Measurements from ENCODE around the gene DIS3L2. TPM values are rescaled to one million over a fixed set of nuclear protein-coding genes. Genes with fewer than 3 reads are reported as not detected.

DIS3L2 gene
- total RNA-seq, 1 experiment from 2014 or later = 22.7 TPM

GRCh38 chr2:232268636-232269165, 307.2 kb downstream of the DIS3L2 start:
- no peak for DNase-seq
- no peaks in the 10 kb centered on the region; the same call in 1 of the 2 replicates for H3K36me3 ChIP-seq (replicated peaks; ENCODE audit: control insufficient read depth, insufficient read depth, low read length)
- no peak overlapping the region for H3K4me3 ChIP-seq (ENCODE audit: insufficient read depth, low read depth, low read length)

GRCh38 chr2:232269867-232270266, 308.4 kb downstream of the DIS3L2 start:
- no peak overlapping the region for H3K4me3 ChIP-seq (ENCODE audit: insufficient read depth, low read depth, low read length)
- H3K36me3 ChIP-seq (replicated peaks; ENCODE audit: control insufficient read depth, insufficient read depth, low read length) = no peaks in the 10 kb centered on the region; the same call in 1 of the 2 replicates
- DNase-seq = peak; percentile 47
- H3K27me3 ChIP-seq (ENCODE audit: control insufficient read depth, insufficient read depth, low read length) = no peaks in the 10 kb centered on the region

More at GRCh38 chr2:232268636-232269165, 307.2 kb downstream of the DIS3L2 start:
- no peaks in the 10 kb centered on the region for H3K27me3 ChIP-seq (ENCODE audit: control insufficient read depth, insufficient read depth, low read length)

- no peak overlapping the region for H3K4me3 ChIP-seq (ENCODE audit: insufficient read depth, low read depth, low read length)
- no peak for DNase-seq
Measured at GRCh38 chr2:232273903-232274643, 312.6 kb downstream of the DIS3L2 start.

GRCh38 chr2:232275670-232276069, 314.2 kb downstream of the DIS3L2 start:
- no peak overlapping the region for H3K4me3 ChIP-seq (ENCODE audit: insufficient read depth, low read depth, low read length)
- DNase-seq = no peak
- no peaks in the 10 kb centered on the region for H3K36me3 ChIP-seq (replicated peaks; ENCODE audit: control insufficient read depth, insufficient read depth, low read length)
- H3K27me3 ChIP-seq (ENCODE audit: control insufficient read depth, insufficient read depth, low read length) = no peaks in the 10 kb centered on the region

More at GRCh38 chr2:232273903-232274643, 312.6 kb downstream of the DIS3L2 start:
- Histone ChIP-seq H3K27me3 (ENCODE audit: control insufficient read depth, insufficient read depth, low read length) (no peaks in the 10 kb centered on the region), H3K36me3 (replicated peaks; ENCODE audit: control insufficient read depth, insufficient read depth, low read length) (no peaks in the 10 kb centered on the region)

GRCh38 chr2:232276084-232276732, 314.7 kb downstream of the DIS3L2 start:
- DNase-seq = no peak
- H3K4me3 ChIP-seq (ENCODE audit: insufficient read depth, low read depth, low read length) = no peak overlapping the region
- H3K27me3 ChIP-seq (ENCODE audit: control insufficient read depth, insufficient read depth, low read length) = no peaks in the 10 kb centered on the region
- no peaks in the 10 kb centered on the region for H3K36me3 ChIP-seq (replicated peaks; ENCODE audit: control insufficient read depth, insufficient read depth, low read length)

- DNase-seq = peak; percentile 60
- no peaks in the 10 kb centered on the region for H3K36me3 ChIP-seq (replicated peaks; ENCODE audit: control insufficient read depth, insufficient read depth, low read length)
- no peak overlapping the region for H3K4me3 ChIP-seq (ENCODE audit: insufficient read depth, low read depth, low read length)
- H3K27me3 ChIP-seq (ENCODE audit: control insufficient read depth, insufficient read depth, low read length) = no peaks in the 10 kb centered on the region
Measured at GRCh38 chr2:232276733-232277313, 315.3 kb downstream of the DIS3L2 start.

GRCh38 chr2:232278534-232278933, 317.0 kb downstream of the DIS3L2 start:
- no peaks in the 10 kb centered on the region for H3K27me3 ChIP-seq (ENCODE audit: control insufficient read depth, insufficient read depth, low read length)

GRCh38 chr2:232280341-232280740, 318.8 kb downstream of the DIS3L2 start:
- no peaks in the 10 kb centered on the region for H3K27me3 ChIP-seq (ENCODE audit: control insufficient read depth, insufficient read depth, low read length)
- DNase-seq = no peak
- H3K4me3 ChIP-seq (ENCODE audit: insufficient read depth, low read depth, low read length) = no peak overlapping the region
- no peaks in the 10 kb centered on the region for H3K36me3 ChIP-seq (replicated peaks; ENCODE audit: control insufficient read depth, insufficient read depth, low read length)

More at GRCh38 chr2:232278534-232278933, 317.0 kb downstream of the DIS3L2 start:
- Histone ChIP-seq H3K4me3 (ENCODE audit: insufficient read depth, low read depth, low read length) (no peak overlapping the region), H3K36me3 (replicated peaks; ENCODE audit: control insufficient read depth, insufficient read depth, low read length) (no peaks in the 10 kb centered on the region)
- DNase-seq = no peak

- DNase-seq = no peak
- no peak overlapping the region for H3K4me3 ChIP-seq (ENCODE audit: insufficient read depth, low read depth, low read length)
- no peaks in the 10 kb centered on the region for H3K36me3 ChIP-seq (replicated peaks; ENCODE audit: control insufficient read depth, insufficient read depth, low read length)
- H3K27me3 ChIP-seq (ENCODE audit: control insufficient read depth, insufficient read depth, low read length) = no peaks in the 10 kb centered on the region
Measured at GRCh38 chr2:232281858-232282507, 320.5 kb downstream of the DIS3L2 start.

- H3K36me3 ChIP-seq (replicated peaks; ENCODE audit: control insufficient read depth, insufficient read depth, low read length) = no peaks in the 10 kb centered on the region
- no peak overlapping the region for H3K4me3 ChIP-seq (ENCODE audit: insufficient read depth, low read depth, low read length)
- no peak for DNase-seq
- H3K27me3 ChIP-seq (ENCODE audit: control insufficient read depth, insufficient read depth, low read length) = no peaks in the 10 kb centered on the region
Measured at GRCh38 chr2:232282508-232283055, 321.1 kb downstream of the DIS3L2 start.

GRCh38 chr2:232286001-232286868, 324.7 kb downstream of the DIS3L2 start:
- Histone ChIP-seq H3K36me3 (replicated peaks; ENCODE audit: control insufficient read depth, insufficient read depth, low read length) (no peaks in the 10 kb centered on the region), H3K27me3 (ENCODE audit: control insufficient read depth, insufficient read depth, low read length) (no peaks in the 10 kb centered on the region), H3K4me3 (ENCODE audit: insufficient read depth, low read depth, low read length) (no peak overlapping the region)
- DNase-seq = no peak

GRCh38 chr2:232287316-232287715, 325.8 kb downstream of the DIS3L2 start:
- H3K36me3 ChIP-seq (replicated peaks; ENCODE audit: control insufficient read depth, insufficient read depth, low read length) = no peaks in the 10 kb centered on the region
- H3K27me3 ChIP-seq (ENCODE audit: control insufficient read depth, insufficient read depth, low read length) = no peaks in the 10 kb centered on the region
- DNase-seq = no peak
- no peak overlapping the region for H3K4me3 ChIP-seq (ENCODE audit: insufficient read depth, low read depth, low read length)

GRCh38 chr2:232288489-232289030, 327.0 kb downstream of the DIS3L2 start:
- Histone ChIP-seq H3K27me3 (ENCODE audit: control insufficient read depth, insufficient read depth, low read length) (no peaks in the 10 kb centered on the region), H3K36me3 (replicated peaks; ENCODE audit: control insufficient read depth, insufficient read depth, low read length) (no peaks in the 10 kb centered on the region), H3K4me3 (ENCODE audit: insufficient read depth, low read depth, low read length) (no peak overlapping the region)
- DNase-seq = no peak

Data from H7 (cell line).